A673 (cell line): ENCODE measurements around the gene SPAG16.

Experiments
- EZH2 ChIP-seq: fragments of 200-600 bp; sonication (generic); IDR thresholded peaks from 2 replicates; pipeline ENCODE4 v1.6.1; 2017; ENCODE audit warnings: borderline replicate concordance, low read depth, mild to moderate bottlenecking, mixed read lengths, antibody characterized with exemption, low read length; ENCODE audit not compliant: poor library complexity, severe bottlenecking
- TF ChIP-seq, protein P1 (sequence below): fragments of 300-800, 200-600 bp; sonication (generic); conservative IDR thresholded peaks from 2 replicates; pipeline ENCODE4 v1.5.1; 2017; ENCODE audit warnings: low read depth, mild to moderate bottlenecking, antibody characterized with exemption, low read length, moderate library complexity, mixed read lengths

DNA sequence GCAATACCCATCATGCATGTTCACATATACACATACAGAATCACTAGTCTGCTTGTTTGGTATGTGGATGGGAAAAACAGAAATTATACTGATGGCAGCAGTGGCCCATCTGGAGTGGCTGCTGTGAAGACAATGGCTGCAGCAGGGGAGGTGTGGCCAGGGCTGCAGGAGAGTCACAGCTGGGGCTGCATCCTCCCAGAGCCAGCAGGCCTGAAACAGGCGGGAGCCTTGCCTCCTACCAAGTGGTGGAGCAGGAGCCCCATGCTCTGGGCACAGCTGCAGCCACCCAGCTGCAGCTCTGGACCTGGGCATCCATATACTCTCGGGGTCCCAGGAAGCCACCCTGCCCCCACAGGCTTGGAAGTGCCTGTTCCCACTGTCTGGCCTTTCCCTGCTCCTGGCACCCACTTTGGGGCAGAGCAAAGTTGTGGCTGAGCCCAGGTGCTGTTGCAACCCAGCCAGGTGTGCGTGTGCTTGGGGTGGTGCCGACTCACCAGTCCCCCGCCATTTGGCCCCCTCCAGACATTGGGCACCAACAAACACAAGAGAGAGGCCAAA, 136.6 kb downstream of the SPAG16 start:
- TF ChIP-seq EZH2: no peak
- TF ChIP-seq, protein P1, sequence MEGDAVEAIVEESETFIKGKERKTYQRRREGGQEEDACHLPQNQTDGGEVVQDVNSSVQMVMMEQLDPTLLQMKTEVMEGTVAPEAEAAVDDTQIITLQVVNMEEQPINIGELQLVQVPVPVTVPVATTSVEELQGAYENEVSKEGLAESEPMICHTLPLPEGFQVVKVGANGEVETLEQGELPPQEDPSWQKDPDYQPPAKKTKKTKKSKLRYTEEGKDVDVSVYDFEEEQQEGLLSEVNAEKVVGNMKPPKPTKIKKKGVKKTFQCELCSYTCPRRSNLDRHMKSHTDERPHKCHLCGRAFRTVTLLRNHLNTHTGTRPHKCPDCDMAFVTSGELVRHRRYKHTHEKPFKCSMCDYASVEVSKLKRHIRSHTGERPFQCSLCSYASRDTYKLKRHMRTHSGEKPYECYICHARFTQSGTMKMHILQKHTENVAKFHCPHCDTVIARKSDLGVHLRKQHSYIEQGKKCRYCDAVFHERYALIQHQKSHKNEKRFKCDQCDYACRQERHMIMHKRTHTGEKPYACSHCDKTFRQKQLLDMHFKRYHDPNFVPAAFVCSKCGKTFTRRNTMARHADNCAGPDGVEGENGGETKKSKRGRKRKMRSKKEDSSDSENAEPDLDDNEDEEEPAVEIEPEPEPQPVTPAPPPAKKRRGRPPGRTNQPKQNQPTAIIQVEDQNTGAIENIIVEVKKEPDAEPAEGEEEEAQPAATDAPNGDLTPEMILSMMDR: no peak
